GM12878 (cell line): ENCODE data around the gene ATG14.

Source experiments
- MYC ChIP-seq: IDR thresholded peaks from 2 replicates; pipeline ENCODE4 v1.6.1; 2011; ENCODE audit warnings: mild to moderate bottlenecking, low read length, moderate library complexity, inconsistent platforms; ENCODE audit not compliant: insufficient read depth, insufficient replicate concordance, insufficient read length, severe bottlenecking
- TF ChIP-seq, protein P1 (sequence below): IDR thresholded peaks from 2 replicates; pipeline ENCODE4 v1.6.1; 2012; ENCODE audit warnings: mild to moderate bottlenecking, low read depth, low read length

DNA sequence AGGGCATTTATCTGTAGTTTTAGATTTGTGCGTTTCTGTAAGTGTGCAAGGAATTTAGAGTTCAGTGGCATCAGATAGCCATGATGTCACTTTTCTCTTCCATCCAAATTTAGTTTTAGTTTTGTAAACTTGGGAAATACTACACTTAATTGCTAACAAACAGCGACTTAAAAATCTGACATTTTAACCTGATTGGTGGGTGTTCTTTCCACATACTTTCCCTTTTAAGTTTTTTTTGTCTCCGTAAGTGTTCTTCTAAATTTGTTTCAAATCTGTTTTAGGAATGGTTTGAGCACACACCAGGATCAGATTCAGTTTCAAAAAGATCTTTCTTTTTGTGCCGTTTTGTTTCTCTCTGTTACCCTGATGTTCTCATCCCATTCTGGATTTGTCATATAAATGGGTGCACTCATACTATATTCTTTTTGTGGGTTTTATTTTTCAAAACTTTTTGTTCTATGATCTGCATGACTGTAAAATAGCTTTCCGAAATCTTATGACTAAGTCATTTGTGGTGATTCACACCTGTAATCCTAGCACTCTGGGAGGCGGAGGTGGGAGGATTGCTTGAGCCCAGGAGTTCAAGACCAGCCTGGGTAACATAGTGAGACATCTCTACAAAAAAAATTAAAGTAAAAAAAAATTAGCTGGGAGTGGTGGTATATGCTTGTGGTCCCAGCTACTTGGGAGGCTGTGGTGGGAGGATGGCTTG is 81.5 kb downstream of the ATG14 start:
- TF ChIP-seq, protein P1, sequence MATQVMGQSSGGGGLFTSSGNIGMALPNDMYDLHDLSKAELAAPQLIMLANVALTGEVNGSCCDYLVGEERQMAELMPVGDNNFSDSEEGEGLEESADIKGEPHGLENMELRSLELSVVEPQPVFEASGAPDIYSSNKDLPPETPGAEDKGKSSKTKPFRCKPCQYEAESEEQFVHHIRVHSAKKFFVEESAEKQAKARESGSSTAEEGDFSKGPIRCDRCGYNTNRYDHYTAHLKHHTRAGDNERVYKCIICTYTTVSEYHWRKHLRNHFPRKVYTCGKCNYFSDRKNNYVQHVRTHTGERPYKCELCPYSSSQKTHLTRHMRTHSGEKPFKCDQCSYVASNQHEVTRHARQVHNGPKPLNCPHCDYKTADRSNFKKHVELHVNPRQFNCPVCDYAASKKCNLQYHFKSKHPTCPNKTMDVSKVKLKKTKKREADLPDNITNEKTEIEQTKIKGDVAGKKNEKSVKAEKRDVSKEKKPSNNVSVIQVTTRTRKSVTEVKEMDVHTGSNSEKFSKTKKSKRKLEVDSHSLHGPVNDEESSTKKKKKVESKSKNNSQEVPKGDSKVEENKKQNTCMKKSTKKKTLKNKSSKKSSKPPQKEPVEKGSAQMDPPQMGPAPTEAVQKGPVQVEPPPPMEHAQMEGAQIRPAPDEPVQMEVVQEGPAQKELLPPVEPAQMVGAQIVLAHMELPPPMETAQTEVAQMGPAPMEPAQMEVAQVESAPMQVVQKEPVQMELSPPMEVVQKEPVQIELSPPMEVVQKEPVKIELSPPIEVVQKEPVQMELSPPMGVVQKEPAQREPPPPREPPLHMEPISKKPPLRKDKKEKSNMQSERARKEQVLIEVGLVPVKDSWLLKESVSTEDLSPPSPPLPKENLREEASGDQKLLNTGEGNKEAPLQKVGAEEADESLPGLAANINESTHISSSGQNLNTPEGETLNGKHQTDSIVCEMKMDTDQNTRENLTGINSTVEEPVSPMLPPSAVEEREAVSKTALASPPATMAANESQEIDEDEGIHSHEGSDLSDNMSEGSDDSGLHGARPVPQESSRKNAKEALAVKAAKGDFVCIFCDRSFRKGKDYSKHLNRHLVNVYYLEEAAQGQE: no peak
- no peak for TF ChIP-seq MYC
